Gastrocnemius medialis (tissue), 4 donors: ENCODE measurements around the gene LHFPL6.

Experiments
- POLR2A ChIP-seq, 2 donors: fragments of 450-650 bp; IDR thresholded peaks; one replicate each; pipeline ENCODE4 v1.6.1; 2017; ENCODE audit warnings: antibody characterized with exemption in 2 of 2, mild to moderate bottlenecking in 2 of 2, moderate library complexity in 2 of 2
- TF ChIP-seq, protein P1 (sequence below), 5 experiments: fragments of 450-650 bp in 3 of 5; fragments of 200-600 bp in 2 of 5; sonication (generic) in 2 of 5; IDR thresholded peaks in 4 of 5; conservative IDR thresholded peaks in 1 of 5; 1 replicate in 4 of 5; 2 replicates in 1 of 5; pipeline ENCODE4 v1.5.1; 2016 to 2019; ENCODE audit warnings: antibody characterized with exemption in 5 of 5, mild to moderate bottlenecking in 3 of 5, moderate library complexity in 3 of 5

DNA sequence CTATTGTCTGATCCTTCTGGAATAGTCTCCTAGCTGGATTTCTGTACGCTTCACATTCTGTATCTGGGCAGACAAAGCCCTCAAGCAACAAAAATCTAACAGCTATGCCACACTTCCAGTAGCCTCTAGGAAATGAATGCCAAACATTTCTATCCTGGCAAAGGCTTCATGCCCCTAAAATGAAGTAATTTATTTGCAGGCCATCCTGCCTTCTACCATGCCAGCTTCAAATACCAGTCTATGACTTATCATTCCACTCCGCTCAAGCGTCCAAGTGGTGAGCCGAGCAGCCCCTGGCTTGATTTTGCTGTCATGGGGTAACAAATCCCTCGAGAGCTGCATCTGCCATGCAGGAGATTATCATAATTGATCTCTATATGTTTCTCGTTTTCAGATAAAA, 86.9 kb downstream of the LHFPL6 start:
- TF ChIP-seq, protein P1, sequence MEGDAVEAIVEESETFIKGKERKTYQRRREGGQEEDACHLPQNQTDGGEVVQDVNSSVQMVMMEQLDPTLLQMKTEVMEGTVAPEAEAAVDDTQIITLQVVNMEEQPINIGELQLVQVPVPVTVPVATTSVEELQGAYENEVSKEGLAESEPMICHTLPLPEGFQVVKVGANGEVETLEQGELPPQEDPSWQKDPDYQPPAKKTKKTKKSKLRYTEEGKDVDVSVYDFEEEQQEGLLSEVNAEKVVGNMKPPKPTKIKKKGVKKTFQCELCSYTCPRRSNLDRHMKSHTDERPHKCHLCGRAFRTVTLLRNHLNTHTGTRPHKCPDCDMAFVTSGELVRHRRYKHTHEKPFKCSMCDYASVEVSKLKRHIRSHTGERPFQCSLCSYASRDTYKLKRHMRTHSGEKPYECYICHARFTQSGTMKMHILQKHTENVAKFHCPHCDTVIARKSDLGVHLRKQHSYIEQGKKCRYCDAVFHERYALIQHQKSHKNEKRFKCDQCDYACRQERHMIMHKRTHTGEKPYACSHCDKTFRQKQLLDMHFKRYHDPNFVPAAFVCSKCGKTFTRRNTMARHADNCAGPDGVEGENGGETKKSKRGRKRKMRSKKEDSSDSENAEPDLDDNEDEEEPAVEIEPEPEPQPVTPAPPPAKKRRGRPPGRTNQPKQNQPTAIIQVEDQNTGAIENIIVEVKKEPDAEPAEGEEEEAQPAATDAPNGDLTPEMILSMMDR (IDR thresholded peaks at IDR 0.05 in 4 of 5, conservative IDR thresholded peaks at IDR 0.05 in 1 of 5), result no peak
- TF ChIP-seq POLR2A (IDR thresholded peaks at IDR 0.05), result no peak
